ENCODE data around the gene PJVK. TPM values are rescaled to one million over a fixed set of nuclear protein-coding genes. Genes with fewer than 3 reads are reported as not detected.

Gene PJVK
- total and polyA plus RNA-seq, 2 experiments from 2014 or later: 1.6 to 2.1 TPM

- Mint-ChIP-seq H3K27ac (no peak overlapping the region), H3K9me3 (no peaks in the 10 kb centered on the region), H3K4me1 (peaks cover 26% of the 10 kb centered on the region), H3K4me3 (no peak overlapping the region), H3K27me3 (ENCODE audit: insufficient read depth, low read depth, poor library complexity) (peaks cover 3% of the 10 kb centered on the region), H3K36me3 (ENCODE audit: low read depth) (no peaks in the 10 kb centered on the region)
- DNase-seq (ENCODE audit: low spot score) (no peak), ATAC-seq (no peak)
- TF ChIP-seq EZH2phosphoT487 (IDR thresholded peaks at IDR 0.05; ENCODE audit: unreplicated experiment) (no peak), POLR2AphosphoS5 (IDR thresholded peaks at IDR 0.05; ENCODE audit: low read depth) (no peak), CTCF (conservative IDR thresholded peaks at IDR 0.05; ENCODE audit: low read depth in 2 of 2) (no peak), CREB1 (CRISPR knock-in tag; IDR thresholded peaks at IDR 0.05; ENCODE audit: low read depth) (no peak), ZNF331 (CRISPR knock-in tag; IDR thresholded peaks at IDR 0.05; ENCODE audit: low read depth) (no peak), REST (IDR thresholded peaks at IDR 0.05; ENCODE audit: unreplicated experiment) (no peak), NANOG (IDR thresholded peaks at IDR 0.05; ENCODE audit: borderline replicate concordance) (no peak), EZH2 (IDR thresholded peaks at IDR 0.05; ENCODE audit: low read depth, unreplicated experiment) (no peak)
- no peak overlapping the region for H3K4me3 ChIP-seq
- no peak overlapping the region for H2AFZ ChIP-seq
- no peaks in the 10 kb centered on the region for H3K27me3 ChIP-seq (ENCODE audit: insufficient read depth)
- H3K79me2 ChIP-seq (replicated peaks; ENCODE audit: insufficient read depth): no peaks in the 10 kb centered on the region
- H3K4me2 ChIP-seq: no peak overlapping the region
- no peaks in the 10 kb centered on the region for H3K36me3 ChIP-seq (ENCODE audit: insufficient read depth)
- H3K9me2 ChIP-seq (ENCODE audit: insufficient read depth): no peaks in the 10 kb centered on the region
- H3K27ac ChIP-seq (ENCODE audit: low read depth): no peak overlapping the region
- no peaks in the 10 kb centered on the region for H3F3A ChIP-seq (replicated peaks; ENCODE audit: low read depth)
- H4K20me1 ChIP-seq (replicated peaks; ENCODE audit: insufficient read depth): no peaks in the 10 kb centered on the region; the same call in 1 of the 2 replicates
- peaks cover 20% of the 10 kb centered on the region for H3K4me1 ChIP-seq (ENCODE audit: insufficient read depth)
Observed at GRCh38 chr2:178510384-178510783, 59.2 kb downstream of the PJVK start.

Other genes with a start within 250 kb of the PJVK start
- gene PRKRA, start 203 bp upstream of the PJVK start, total RNA-seq (2014; rRNA removed; shearing (Covaris generic)): 63.8 and 67.1 TPM in 2 replicates
- 38.6 and 44.0 TPM in 2 replicates for gene PRKRA, start 203 bp upstream of the PJVK start, polyA plus RNA-seq (2016; fragmentation: Nextera tagmentation; extraction: Ambion mirVana)
- 8.3 and 8.6 TPM in 2 replicates for gene FKBP7, start 27.2 kb downstream of the PJVK start, total RNA-seq (2014; rRNA removed; shearing (Covaris generic))
- 9.0 and 12.1 TPM in 2 replicates for gene FKBP7, start 27.2 kb downstream of the PJVK start, polyA plus RNA-seq (2016; fragmentation: Nextera tagmentation; extraction: Ambion mirVana)
- 8.8 and 10.6 TPM in 2 replicates for gene PLEKHA3, start 29.1 kb downstream of the PJVK start, total RNA-seq (2014; rRNA removed; shearing (Covaris generic))
- 15.2 and 16.1 TPM in 2 replicates for gene PLEKHA3, start 29.1 kb downstream of the PJVK start, polyA plus RNA-seq (2016; fragmentation: Nextera tagmentation; extraction: Ambion mirVana)

Measured in GM23338 (cell line).